ENCODE measurements around the gene SMAD4.

GRCh38 chr18:51128533-51128932, 98.5 kb downstream of the SMAD4 start:
- no peak for TF ChIP-seq ATF3 (IDR thresholded peaks at IDR 0.05)
- no peak for TF ChIP-seq SP1 (IDR thresholded peaks at IDR 0.05)
- TF ChIP-seq, protein P1, sequence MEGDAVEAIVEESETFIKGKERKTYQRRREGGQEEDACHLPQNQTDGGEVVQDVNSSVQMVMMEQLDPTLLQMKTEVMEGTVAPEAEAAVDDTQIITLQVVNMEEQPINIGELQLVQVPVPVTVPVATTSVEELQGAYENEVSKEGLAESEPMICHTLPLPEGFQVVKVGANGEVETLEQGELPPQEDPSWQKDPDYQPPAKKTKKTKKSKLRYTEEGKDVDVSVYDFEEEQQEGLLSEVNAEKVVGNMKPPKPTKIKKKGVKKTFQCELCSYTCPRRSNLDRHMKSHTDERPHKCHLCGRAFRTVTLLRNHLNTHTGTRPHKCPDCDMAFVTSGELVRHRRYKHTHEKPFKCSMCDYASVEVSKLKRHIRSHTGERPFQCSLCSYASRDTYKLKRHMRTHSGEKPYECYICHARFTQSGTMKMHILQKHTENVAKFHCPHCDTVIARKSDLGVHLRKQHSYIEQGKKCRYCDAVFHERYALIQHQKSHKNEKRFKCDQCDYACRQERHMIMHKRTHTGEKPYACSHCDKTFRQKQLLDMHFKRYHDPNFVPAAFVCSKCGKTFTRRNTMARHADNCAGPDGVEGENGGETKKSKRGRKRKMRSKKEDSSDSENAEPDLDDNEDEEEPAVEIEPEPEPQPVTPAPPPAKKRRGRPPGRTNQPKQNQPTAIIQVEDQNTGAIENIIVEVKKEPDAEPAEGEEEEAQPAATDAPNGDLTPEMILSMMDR (IDR thresholded peaks at IDR 0.05; ENCODE audit: low read depth, low read length, missing input control), result no peak
- TF ChIP-seq ZBTB33 (IDR thresholded peaks at IDR 0.05), result no peak
- TF ChIP-seq GABPA (IDR thresholded peaks at IDR 0.05 in 1 of 2, conservative IDR thresholded peaks at IDR 0.05 in 1 of 2), result no peak
- TF ChIP-seq TAF1 (conservative IDR thresholded peaks at IDR 0.05), result no peak
- TF ChIP-seq FOXA1 (IDR thresholded peaks at IDR 0.05), result no peak
- TF ChIP-seq RAD21 (IDR thresholded peaks at IDR 0.05), result no peak
- TF ChIP-seq NR2F2 (IDR thresholded peaks at IDR 0.05), result no peak
- no peak for TF ChIP-seq JUND (IDR thresholded peaks at IDR 0.05)

Data from liver (tissue), 3 donors.